Suppressor macrophage treated with lipopolysaccharide for 1 hour (primary cell): ENCODE results near the gene RGS7.
"Not testable (repeated sequence)": the region's sequence is repeated elsewhere in the genome, so short reads cannot be mapped to it uniquely, and the experiment has no call there.

Source experiments
- DNase-seq, 3 donors: peaks; one replicate each; pipeline ENCODE4 v3.0.0-alpha.2; 2020 to 2022

Gene RGS7

GRCh38 chr1:240816472-240816871, 540.5 kb downstream of the RGS7 start:
- DNase-seq, result no peak

GRCh38 chr1:240813720-240814119, 543.3 kb downstream of the RGS7 start:
- no peak for DNase-seq

DNA sequence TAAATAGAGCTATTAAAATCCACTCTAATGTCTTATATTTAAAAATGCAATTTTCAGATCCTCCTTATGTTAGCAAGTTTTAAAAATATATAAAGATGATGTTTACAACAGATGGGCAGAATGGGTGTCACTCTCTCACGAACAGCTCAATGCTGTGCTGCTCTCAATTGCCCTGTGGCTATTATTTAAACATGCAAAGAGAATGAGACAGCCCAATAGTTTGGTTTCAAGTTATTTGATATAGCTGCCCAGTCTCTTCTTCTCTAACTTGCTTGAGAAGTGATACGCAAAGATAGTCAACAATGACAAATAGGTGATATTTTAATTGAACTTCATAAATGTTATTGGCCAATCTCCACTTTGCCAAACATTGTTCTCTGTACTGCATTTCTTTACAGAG, 545.7 kb downstream of the RGS7 start:
- no peak for DNase-seq

GRCh38 chr1:240808381-240808780, 548.6 kb downstream of the RGS7 start:
- no peak for DNase-seq

- DNase-seq, result no peak
Observed at GRCh38 chr1:240806200-240806745, 550.7 kb downstream of the RGS7 start.

- no peak for DNase-seq
Observed at GRCh38 chr1:240804475-240804874, 552.5 kb downstream of the RGS7 start.

GRCh38 chr1:240803151-240803550, 553.9 kb downstream of the RGS7 start:
- DNase-seq, result no peak

- no peak for DNase-seq
Observed at GRCh38 chr1:240802271-240802670, 554.7 kb downstream of the RGS7 start.

DNA sequence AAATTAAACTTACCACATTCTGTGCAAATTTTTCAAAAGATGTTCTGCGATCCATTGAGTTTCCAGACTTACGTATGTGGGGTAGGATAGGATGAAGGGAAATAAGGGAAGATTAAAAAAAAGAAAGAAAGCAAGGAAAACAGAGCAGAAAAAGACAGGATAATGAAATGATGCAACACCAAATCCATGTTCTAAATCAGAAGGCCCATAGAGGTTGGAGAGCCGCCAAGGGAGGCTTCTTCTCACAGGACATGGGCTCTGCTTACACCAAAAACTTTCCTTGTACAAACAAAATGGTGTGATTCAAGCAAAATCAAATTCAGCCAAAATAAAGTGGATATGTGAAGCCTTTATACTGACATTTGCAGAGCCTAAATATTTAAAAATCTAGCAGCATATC, 555.6 kb downstream of the RGS7 start:
- no peak for DNase-seq

GRCh38 chr1:240800291-240800690, 556.7 kb downstream of the RGS7 start:
- DNase-seq, result no peak

DNA sequence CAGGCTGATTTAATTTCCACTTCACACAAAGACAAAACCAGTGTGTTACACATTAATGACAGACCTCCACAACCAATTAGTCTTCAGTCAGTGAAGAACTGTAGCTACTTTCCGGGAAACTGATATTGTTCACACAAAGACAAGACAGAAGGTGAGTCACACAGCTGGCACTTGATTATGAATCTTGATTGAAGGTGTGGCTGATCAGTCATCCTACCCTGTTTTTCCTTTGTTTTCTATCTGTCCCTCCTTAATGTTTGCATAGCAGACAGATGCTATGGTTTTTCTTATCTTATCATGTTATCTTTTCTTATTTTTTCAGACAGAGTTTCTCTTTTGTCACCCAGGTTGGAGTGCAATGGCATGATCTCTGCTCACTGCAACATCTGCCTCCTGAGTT, 560.0 kb downstream of the RGS7 start:
- DNase-seq, result no peak

DNA sequence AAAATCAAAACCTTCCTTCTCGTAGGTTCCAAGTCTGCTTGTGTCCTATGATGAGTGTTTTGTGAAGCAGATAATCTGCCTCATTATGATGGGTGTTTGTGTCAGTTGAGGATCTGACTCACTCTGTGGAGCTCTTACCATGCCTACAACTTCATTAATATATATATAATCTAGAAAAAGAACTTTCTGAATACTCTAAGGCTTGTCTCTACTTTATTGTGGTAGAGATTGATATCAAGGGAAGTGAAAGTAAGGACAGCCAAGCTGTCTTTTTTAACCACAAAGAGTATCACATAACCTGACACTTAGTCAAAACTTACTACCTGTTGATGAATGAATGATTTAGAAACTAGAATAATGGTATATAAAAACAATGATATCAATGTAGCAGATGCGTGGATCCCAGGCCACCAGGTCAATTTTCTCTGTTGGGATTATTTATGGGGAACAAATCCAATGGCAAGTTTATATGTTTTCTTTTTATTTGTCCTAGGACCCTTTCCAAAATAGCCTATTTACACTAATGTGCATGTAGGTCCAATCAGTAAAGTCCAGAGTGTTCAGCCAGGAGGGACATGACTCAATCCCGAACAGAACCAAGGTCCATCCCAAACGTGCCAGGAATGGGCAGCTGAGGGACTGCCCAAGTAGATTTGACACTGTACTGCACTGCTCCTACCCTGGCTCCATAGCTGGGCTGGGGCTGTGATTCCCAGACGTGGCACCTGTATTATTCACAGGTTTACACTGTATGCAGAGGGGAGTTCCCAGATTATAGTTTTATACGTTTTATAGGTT, 562.8 kb downstream of the RGS7 start:
- no peak for DNase-seq

DNA sequence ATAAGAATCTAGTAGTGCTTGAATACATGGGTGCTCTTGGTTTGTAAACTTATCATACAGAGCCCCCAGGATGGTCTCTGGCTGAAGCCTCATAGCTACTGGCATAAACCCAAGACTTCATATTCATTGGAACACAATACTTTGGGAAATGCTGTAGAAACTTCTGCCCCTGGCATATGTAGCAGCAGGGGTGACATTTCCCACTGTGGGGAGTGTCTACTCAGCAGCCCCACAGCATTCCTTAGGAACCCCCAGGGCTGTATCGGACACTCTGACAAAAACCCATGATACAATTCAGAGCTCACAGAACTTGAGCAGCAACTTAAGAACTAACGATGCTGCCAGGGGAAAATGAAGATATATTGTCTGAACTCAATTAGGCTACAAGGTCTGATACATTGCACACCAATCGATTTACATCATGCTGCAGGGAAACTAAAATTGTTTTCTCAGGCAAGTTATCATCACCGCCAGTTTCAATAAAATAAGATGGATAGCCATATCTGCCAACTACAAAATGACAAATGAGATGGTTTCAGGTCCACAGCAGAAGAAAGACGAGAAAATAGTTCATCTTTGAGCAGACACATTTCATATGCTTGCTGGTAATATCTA, 564.0 kb downstream of the RGS7 start:
- no peak for DNase-seq

GRCh38 chr1:240790856-240791255, 566.1 kb downstream of the RGS7 start:
- no peak for DNase-seq

GRCh38 chr1:240786880-240787279, 570.1 kb downstream of the RGS7 start:
- no peak for DNase-seq

- DNase-seq, result no peak
Observed at GRCh38 chr1:240784776-240785175, 572.2 kb downstream of the RGS7 start.

- not testable (repeated sequence) for DNase-seq
Observed at GRCh38 chr1:240783728-240784137, 573.3 kb downstream of the RGS7 start.

DNA sequence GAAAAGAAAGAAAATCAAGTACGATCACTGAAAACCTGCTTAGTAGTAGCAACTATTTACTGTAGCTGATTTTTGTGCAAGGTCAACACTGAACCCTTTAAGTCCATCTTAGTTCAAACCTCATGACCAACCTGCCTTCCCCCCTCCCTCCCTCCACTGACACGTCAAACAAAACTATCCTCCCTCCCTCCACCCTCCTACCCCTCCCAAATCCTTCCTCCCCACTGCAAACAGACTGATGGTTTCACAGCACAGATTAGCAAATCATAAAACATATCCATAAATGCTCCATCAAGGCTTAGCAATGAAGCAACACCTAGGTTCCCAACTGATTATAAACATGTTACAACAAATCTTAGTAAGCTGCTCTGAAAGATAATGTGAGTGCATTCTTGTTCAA, 580.8 kb downstream of the RGS7 start:
- no peak for DNase-seq

- no peak for DNase-seq
Observed at GRCh38 chr1:240772131-240772530, 584.9 kb downstream of the RGS7 start.

DNA sequence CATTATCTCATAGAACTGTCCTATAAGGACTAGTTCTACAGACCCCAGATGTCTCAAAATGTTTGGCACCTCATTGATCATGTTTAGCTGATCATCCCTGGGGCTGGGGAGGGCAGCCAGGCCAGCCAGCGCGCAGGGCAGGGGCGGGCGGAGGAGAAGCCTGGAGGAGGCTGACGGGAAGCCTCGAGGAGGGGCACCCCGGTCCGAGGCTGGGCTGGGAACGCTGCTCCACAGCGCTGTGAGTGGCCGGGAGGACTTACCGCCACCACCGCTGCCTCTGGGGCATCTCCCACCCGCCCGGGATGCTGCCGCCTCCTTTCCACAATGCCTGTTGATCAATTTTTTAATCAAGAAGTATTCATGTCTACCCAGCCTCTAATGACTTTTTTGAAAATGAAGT, 585.6 kb downstream of the RGS7 start:
- DNase-seq, result no peak

GRCh38 chr1:240768979-240769378, 588.0 kb downstream of the RGS7 start:
- no peak for DNase-seq

GRCh38 chr1:240766831-240767230, 590.2 kb downstream of the RGS7 start:
- DNase-seq, result no peak

- DNase-seq, result no peak
Observed at GRCh38 chr1:240765732-240766363, 591.2 kb downstream of the RGS7 start.

- DNase-seq, result no peak
Observed at GRCh38 chr1:240763771-240764170, 593.2 kb downstream of the RGS7 start.
